Kidney epithelial cell (primary cell): ENCODE results near the gene DLG2. TPM values are rescaled to one million over a fixed set of nuclear protein-coding genes. Genes with fewer than 3 reads are reported as not detected.

Experiments used
- DNase-seq: peaks from one replicate; pipeline ENCODE4 v3.0.0-alpha.2; 2010; ENCODE audit warnings: low read depth
- H3K27me3 ChIP-seq: 2 replicates; pipeline ENCODE4 v1.6.0; 2011; ENCODE audit warnings: low read length; ENCODE audit not compliant: control insufficient read depth, insufficient read depth
- H3K36me3 ChIP-seq: 2 replicates; pipeline ENCODE4 v1.5.1; 2011; ENCODE audit warnings: low read length; ENCODE audit not compliant: control insufficient read depth, insufficient read depth
- H3K4me3 ChIP-seq: 2 replicates; pipeline ENCODE4 v1.5.1; 2011; ENCODE audit warnings: low read depth, mild to moderate bottlenecking, control low read depth, low read length
- total RNA-seq: library from RNA; depleted of rRNA; stranded (reverse); fragments of >200 nt; gene quantifications from 2 replicates; pipeline ENCODE4 v1.2.3, GENCODE V29; 2015
- TF ChIP-seq, protein P1 (sequence below): IDR thresholded peaks from 2 replicates; pipeline ENCODE4 v1.5.1; 2011; ENCODE audit warnings: mild to moderate bottlenecking, moderate library complexity, low read length, control low read depth, inconsistent platforms; ENCODE audit not compliant: insufficient read depth, poor library complexity, severe bottlenecking

The DLG2 gene
- total RNA-seq, 1 donor from 2014 or later: 0.75 TPM

DNA sequence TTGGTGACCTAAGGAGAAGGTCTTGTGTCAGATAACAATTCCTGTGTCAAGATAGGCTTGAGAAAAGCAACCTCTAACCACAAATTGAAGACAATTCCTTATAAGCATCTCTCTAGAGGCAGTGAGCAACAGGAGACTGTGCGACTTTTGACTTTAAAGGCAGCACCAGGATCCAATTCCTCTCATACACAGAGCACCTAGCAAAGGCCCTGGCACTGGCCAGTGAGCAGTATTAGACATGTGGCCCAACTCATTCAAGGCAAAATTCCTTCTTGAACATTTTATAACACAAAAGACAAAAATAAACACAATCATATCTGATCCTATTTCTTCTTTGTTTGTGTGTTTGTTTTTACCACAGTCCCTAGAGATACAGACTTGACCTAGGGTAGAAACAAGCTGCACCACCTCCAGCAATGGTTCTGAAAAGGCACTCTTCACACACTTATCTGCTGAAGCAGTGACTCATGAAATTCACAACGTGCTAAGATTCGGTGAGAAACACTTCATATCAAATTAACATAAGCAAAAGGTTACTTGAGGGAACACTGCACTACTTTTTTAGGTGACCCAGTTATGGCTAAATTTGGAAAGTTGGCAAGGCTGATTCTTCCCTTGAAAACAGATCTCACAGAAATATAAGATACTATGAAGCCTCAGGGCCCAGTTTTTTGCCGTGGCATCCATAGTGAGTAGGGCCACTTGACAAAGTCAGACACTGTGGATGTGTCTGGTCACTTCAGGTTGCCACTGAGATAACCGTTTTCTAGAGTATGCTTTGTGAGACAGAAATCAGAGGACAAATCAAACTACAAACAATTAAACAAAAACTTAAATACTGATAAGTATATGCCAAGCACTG, 1018.9 kb downstream of the DLG2 start:
- DNase-seq: no peak
- Histone ChIP-seq H3K36me3 (no peaks in the 10 kb centered on the region), H3K27me3 (no peaks in the 10 kb centered on the region), H3K4me3 (no peak overlapping the region)
- TF ChIP-seq, protein P1, sequence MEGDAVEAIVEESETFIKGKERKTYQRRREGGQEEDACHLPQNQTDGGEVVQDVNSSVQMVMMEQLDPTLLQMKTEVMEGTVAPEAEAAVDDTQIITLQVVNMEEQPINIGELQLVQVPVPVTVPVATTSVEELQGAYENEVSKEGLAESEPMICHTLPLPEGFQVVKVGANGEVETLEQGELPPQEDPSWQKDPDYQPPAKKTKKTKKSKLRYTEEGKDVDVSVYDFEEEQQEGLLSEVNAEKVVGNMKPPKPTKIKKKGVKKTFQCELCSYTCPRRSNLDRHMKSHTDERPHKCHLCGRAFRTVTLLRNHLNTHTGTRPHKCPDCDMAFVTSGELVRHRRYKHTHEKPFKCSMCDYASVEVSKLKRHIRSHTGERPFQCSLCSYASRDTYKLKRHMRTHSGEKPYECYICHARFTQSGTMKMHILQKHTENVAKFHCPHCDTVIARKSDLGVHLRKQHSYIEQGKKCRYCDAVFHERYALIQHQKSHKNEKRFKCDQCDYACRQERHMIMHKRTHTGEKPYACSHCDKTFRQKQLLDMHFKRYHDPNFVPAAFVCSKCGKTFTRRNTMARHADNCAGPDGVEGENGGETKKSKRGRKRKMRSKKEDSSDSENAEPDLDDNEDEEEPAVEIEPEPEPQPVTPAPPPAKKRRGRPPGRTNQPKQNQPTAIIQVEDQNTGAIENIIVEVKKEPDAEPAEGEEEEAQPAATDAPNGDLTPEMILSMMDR: no peak

DNA sequence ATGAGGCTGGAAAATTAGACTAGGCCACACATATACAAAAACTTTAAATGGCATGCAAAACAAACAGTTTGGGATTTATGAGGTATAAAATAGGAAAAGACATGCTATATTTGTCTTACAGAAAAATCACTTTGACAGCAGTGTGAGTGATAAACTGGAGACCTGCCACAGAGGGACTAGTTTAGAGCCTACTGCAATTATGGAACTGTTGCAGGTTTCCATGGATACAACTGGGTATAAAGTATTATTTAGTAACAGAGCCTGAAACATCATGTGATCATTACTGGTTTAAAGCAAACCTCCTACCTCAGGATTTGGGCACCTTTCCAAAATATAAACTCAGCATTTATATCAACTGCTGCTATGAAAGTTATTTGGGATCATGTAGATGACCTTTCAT, 1032.5 kb downstream of the DLG2 start:
- no peaks in the 10 kb centered on the region for H3K27me3 ChIP-seq
- DNase-seq: no peak
- H3K36me3 ChIP-seq: no peaks in the 10 kb centered on the region
- H3K4me3 ChIP-seq: no peak overlapping the region
- TF ChIP-seq, protein P1: no peak

DNA sequence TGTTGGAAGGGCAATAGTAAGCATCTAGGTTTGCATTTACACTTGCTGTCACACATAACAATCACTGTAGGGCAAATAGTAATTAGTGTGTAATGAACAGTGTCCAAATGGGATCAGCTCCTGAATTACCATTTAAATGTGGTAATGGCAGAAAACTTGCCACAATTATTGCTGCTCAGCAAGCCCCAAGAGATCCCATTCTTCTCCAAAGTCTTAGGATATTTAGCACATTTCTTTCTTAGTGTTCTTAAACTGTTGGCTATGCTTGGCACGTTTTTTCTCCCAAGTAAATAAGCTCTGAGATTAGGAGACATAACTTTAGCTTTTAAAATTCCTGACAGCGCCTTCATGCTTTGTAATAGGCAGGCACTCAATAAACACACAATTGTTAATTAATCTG, 1037.0 kb downstream of the DLG2 start:
- no peaks in the 10 kb centered on the region for H3K27me3 ChIP-seq
- no peak for DNase-seq
- TF ChIP-seq, protein P1: no peak
- H3K36me3 ChIP-seq: no peaks in the 10 kb centered on the region
- no peak overlapping the region for H3K4me3 ChIP-seq

DNA sequence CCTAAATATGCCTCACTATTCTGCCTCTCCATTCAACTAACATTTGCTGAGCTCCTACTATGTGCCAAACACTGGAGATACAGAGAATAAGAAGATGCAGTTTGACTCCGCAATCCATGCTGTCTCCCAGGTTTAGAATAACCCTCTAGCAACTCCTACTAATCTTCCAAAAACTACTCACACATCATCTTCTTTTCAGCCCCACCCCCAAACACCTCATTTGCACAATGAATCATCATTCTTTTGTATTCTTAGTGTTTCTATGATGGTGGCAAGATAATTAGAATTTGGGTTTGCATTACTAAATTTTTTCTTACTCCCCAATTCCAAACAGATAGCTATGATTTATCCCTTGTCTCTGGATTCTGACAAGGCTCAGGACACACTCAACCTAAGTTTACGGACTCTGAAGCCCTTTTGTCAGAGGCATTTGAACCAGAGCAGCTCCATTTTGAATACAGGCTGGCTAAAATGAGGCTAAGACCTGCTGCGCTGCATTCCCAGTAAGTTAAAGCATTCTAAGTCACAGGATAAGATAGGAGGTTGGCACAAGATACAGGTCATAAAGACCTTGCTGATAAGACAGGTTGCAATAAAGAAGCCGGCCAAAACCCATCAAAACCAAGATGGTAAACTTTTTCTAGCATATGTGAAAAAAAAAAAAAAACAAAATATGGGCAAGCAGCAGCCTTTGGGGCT, 1038.9 kb downstream of the DLG2 start:
- DNase-seq: no peak
- Histone ChIP-seq H3K4me3 (no peak overlapping the region), H3K27me3 (no peaks in the 10 kb centered on the region), H3K36me3 (no peaks in the 10 kb centered on the region)
- TF ChIP-seq, protein P1: no peak

DNA sequence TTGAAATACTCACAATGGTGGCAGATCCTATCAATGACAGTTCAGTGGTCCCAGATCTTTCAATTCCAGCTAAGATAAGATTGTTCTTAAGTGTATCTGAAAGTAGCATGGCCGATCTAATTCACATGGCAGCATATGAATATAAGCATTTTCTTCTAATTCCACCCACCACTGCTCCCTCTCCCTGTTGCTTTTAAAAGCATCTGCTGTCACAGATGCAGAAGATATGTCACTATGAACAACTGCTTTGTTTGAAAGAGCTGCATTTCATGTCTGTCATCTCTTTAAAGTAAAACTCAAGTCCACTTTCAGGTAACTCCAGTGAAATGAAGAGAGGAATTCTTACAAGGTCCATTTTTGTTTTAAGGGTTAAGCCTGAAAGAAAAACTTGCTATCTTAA, 1044.0 kb downstream of the DLG2 start:
- DNase-seq: no peak
- Histone ChIP-seq H3K27me3 (no peaks in the 10 kb centered on the region), H3K4me3 (no peak overlapping the region), H3K36me3 (no peaks in the 10 kb centered on the region)
- TF ChIP-seq, protein P1: no peak
